ENCODE measurements around the gene INF2.

GRCh38 chr14:104705340-104706047 lies 16.1 kb downstream of the INF2 start:
- no peak for TF ChIP-seq ELF2 (CRISPR knock-in tag; IDR thresholded peaks at IDR 0.05)
- TF ChIP-seq HMG20B (CRISPR knock-in tag; IDR thresholded peaks at IDR 0.05): no peak
- no peak for TF ChIP-seq TEAD4 (IDR thresholded peaks at IDR 0.05; ENCODE audit: low read length)
- TF ChIP-seq TEAD4 (CRISPR knock-in tag; IDR thresholded peaks at IDR 0.05; ENCODE audit: borderline replicate concordance): no peak
- no peak for TF ChIP-seq XRCC4 (IDR thresholded peaks at IDR 0.05; ENCODE audit: extremely low read depth, insufficient read depth, insufficient read length)
- no peak for TF ChIP-seq ZBTB2 (IDR thresholded peaks at IDR 0.05)

Data from K562 (cell line).